Hypothalamus (tissue), 51 donors: ENCODE results near the gene POLR3C.
"Not testable (repeated sequence)": the region's sequence is repeated elsewhere in the genome, so short reads cannot be mapped to it uniquely, and the experiment has no call there.

Source experiments
- DNase-seq, 51 donors: peaks; one replicate each; lab custom pipeline; 2025; lab: John Stamatoyannopoulos, UW

Gene POLR3C

DNA sequence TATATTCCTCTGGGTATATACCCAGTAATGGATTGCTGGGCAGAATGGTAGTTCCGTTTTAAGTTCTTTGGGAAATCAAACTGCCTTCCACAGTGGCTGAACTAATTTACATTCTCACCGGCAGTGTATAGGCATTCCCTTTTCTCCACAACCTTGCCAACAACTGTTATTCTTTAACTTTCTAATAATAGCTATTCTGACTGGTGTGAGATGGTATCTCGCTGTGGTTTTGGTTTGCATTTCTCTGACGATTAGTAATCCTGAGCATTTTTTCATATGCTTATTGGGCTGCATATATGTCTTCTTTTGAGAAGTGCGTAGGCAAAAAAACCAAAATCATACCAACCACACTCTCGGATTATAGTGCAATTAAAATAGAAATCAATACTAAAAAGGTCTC, 5.9 kb upstream of the POLR3C start:
- DNase-seq = not testable (repeated sequence)

DNA sequence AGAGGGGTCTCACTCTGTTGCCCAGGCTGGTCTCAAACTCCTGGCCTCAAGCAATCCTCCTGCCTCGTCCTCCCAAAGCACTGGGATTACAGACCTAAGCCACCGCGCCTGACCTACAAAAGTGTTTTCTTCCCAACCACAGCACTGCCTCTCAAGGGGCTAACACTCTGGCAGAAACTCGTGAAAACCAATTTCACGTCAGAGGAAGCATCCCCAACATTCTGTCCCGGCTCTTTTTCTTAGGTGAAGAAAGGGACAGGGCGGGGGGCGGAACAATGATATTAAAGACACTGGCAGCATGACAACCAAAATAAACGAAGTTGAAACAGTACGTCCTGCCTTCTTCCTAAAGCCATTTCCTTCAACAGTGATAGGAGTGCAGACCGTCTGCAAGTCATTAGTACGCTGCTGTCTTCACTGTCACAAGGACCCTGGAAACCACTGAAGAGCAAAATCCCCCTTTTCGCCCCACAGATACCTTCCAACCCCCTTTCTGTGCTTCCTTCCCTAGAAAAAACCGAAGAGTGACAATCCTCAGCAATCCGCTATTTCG, 1.1 kb upstream of the POLR3C start:
- not testable (repeated sequence) for DNase-seq

DNA sequence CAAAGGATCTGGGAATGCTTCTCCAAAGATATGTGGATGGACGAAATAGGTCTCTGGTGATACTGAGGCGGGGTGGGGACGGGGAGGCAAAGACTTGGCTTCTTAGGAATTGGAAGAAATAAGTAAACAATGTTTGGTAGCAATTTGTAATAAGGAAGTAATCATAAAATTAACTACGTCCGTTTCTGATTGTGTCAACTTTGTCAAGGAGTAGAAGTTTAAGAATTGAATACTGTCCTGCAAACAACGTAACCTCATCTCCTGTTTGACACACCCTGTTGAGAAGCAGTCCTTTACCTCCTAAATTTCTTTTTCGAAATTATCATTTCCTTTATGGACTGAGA, 471 bp downstream of the POLR3C start:
- no peak for DNase-seq

- no peak for DNase-seq
Measured at GRCh38 chr1:145826030-145826429, 2.0 kb downstream of the POLR3C start.

DNA sequence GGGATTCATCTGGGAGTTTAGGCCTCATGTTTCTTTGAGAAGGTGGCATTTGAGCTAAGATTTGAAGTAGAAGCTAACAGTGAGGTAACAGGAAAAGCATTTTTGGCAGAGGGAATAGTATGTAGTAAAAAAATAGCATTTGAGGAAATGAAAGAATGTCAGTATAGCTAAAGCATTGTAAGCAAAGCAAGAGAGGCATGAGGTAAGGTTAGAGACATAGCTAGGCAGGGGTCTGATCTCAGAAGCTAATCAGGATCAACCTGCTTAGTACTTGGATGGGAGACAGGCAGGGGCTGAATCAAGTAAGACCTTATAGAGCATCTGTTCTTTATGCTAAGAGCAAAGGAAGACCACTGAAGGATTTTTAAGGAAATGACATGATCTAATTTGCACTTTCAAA, 4.0 kb downstream of the POLR3C start:
- no peak for DNase-seq

DNA sequence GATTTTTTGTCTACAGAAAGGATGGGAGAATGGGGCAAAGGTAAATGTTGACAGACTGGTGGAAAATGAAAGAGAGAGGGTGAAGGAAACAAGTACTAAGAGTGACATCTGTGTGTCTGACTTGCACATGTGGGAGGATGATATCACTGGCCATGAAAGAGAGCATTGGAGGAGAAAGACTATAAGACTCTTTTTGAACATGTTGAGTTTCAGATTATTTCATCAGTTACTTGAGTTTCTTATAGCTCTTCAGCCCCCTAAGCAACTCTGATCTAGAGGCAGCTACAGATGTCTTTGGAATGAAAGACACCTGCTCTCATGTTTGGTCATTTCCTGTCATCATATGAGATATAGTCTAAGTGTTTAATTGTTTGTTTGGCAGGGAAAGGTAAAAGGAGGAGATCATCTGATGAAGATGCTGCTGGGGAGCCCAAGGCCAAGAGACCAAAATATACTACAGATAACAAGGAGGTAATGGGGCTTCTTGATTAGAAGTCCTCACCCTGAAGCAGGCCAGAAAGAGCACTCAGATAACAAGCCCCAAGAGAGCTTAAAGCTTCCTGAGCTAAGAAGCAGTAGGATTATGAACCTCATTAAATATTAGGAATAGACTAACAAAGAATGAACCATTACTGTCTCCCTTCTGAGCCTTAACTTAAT, 4.5 kb downstream of the POLR3C start:
- DNase-seq = no peak

DNA sequence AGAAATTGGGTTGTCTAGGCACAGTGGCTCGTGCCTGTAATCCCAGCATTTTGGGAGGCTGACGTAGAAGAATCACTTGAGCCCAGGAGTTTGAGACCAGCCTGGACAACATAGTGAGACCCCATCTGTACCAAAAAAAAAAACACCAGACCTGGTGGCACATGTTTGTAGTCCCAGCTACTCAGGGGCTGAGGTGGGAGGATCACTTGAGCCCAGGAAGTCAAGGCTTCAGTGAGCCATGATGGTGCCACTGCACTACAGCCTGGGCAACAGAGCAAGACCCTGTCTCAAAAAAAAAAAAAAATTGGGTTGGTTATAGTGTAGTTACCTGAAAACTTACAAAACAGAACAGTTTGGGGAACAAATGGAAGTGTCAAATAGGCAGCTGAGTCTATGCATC, 6.8 kb downstream of the POLR3C start:
- not testable (repeated sequence) for DNase-seq

DNA sequence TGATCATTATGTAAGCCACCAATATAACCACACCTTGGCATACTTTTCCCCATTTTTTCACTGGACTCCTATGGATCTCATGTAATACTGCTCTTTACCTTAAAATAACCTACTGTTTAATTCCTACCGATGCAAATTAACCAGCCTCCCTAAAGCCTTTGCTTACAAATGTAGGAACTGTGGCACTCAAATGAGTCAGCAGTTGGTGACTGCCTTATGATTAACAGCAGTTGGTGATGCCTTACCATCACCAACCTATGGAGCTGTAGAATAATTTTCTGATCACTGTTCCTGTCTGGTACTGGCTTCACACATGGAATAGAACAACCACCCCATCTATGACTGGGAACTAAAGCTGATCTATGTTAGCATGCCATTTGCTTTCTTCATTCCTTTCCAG, 13.7 kb downstream of the POLR3C start:
- no peak for DNase-seq

DNA sequence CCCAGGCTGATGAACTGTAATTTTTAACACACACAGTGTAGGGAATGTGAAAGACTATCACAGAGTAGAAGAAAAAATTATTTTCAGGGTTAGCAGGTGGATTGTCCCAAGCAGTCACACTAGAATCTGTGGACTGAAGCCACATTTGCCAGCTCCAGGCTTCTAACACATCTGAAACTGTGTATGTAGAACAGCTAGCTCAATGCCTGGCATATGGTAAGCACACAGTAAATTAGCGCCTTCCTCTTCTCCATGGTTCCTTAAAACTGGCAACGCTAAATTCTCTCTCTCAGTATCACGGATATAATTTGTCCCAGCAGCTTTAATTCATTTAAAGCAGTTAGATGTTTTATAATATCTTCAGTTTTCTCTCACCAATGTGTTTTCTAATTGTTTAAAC, 19.0 kb downstream of the POLR3C start:
- DNase-seq = no peak

- peak in 2 of 51 donors; percentile 40 to 70 for DNase-seq
Measured at GRCh38 chr1:145845144-145845513, 21.1 kb downstream of the POLR3C start.

- DNase-seq = peak in 50 of 51 donors; percentile 4 to 79 (median 54)
Measured at GRCh38 chr1:145845514-145846161, 21.6 kb downstream of the POLR3C start, which contains the start of gene NUDT17. Gene NUDT17 (plus strand): TSS chr1:145845630. CDS start chr1:145845641, 11 bp downstream.

DNA sequence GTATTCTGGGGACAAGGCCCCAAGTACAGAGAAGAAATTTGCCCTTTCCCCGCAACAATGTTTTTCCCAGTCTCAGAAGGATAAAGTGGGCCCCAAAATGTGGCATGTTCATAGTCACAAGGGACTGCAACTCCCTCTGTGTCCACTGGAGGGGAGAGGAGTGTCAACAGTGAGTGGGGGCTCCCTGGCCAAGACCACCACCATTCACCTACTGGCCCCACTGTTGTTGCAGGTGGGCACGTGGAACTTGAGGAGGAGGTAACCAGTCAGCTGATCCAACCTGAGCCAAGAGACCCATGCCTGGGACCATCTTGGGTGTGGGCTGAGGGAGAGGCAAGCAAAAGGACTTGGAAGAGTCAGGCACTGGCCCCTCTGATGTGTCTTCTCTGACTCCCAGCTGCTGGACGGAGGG, 22.2 kb downstream of the POLR3C start:
- DNase-seq = peak in 4 of 51 donors; percentile 7 to 25 (median 16)

- no peak for DNase-seq
Measured at GRCh38 chr1:145847827-145848226, 23.8 kb downstream of the POLR3C start.

GRCh38 chr1:145849356-145850160, 25.6 kb downstream of the POLR3C start:
- DNase-seq = no peak

GRCh38 chr1:145855426-145855948, 31.5 kb downstream of the POLR3C start:
- no peak for DNase-seq

- DNase-seq = no peak
Measured at GRCh38 chr1:145857170-145857569, 33.2 kb downstream of the POLR3C start.

- DNase-seq = peak in 24 of 51 donors; percentile 5 to 71 (median 42)
Measured at GRCh38 chr1:145858238-145858900, 34.4 kb downstream of the POLR3C start.

DNA sequence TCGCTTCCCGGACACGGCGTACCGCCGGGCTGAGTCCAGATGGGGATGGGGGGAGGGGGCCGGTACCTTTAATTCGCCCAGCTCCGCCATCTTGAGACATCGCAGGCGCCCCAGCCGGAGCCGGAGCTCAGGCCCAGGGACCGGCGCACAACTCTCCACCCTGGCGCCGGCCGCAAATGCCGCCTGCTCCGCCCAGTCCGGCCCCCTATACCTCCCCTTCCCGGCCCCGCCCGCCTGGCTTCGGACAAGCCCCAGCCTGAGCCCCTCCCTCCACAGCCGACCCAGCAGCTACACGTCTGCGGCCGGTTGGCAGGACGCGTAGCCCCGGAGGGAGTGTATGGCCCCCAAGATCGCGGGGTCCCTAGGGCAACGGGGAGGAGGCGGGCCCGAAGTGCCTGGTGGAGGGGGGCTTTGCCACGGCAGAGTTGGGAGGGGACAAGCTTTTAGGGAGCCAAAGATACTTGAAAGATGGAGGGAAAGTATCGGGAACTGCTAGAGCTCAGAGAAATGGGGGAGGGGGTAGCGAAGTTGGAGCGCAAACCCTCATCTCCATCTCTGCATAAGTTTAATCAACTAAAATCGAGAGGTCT, 35.0 kb downstream of the POLR3C start, which contains the start of gene PIAS3:
PIAS3 (minus strand) TSS at position 181 of the 590 bp plus-strand sequence; CDS start at position 90, 91 bp downstream.
- peak; percentile 59 to 95 (median 88) for DNase-seq

- peak in 49 of 51 donors; percentile 37 to 88 (median 73) for DNase-seq
Measured at GRCh38 chr1:145859491-145860023, 35.6 kb downstream of the POLR3C start.
